Subcutaneous adipose tissue (tissue), 4 donors: Measurements from ENCODE around the gene FDX1. TPM values are rescaled to one million over a fixed set of nuclear protein-coding genes. Genes with fewer than 3 reads are reported as not detected.

ENCODE experiments used
- CTCF ChIP-seq: fragments of 450-650 bp; IDR thresholded peaks from one replicate; pipeline ENCODE4 v1.5.1; 2016; ENCODE audit warnings: low read depth, mild to moderate bottlenecking, control low read depth, antibody characterized with exemption, moderate library complexity
- total RNA-seq, 4 donors: library from RNA; depleted of rRNA; stranded (reverse); fragments of >200 nt; gene quantifications; one replicate each; pipeline ENCODE4 v1.1.0, GENCODE V29; 2016

Gene FDX1
- total RNA-seq, 4 donors from 2014 or later: 14.3 to 42.8 (median 17.2) TPM

DNA sequence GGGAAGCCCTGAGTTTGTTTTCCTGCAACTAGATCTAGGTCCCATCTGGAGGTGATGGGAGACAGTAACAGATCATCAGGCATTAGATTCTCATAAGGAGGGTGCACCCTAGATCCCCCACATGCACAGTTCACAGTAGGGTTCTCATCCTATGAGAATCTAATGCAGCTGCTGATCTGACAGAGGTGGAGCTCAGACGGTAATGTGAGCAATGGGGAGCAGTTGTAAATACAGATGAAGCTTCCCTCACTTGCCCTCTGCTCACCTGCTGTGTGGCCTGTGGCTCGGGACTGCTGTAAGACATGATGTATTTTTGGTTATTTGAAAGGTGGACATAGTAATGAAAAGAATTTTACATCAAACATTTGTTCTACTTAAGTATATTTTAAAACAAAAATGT lies 20.5 kb downstream of the FDX1 start:
- no peak for TF ChIP-seq CTCF

DNA sequence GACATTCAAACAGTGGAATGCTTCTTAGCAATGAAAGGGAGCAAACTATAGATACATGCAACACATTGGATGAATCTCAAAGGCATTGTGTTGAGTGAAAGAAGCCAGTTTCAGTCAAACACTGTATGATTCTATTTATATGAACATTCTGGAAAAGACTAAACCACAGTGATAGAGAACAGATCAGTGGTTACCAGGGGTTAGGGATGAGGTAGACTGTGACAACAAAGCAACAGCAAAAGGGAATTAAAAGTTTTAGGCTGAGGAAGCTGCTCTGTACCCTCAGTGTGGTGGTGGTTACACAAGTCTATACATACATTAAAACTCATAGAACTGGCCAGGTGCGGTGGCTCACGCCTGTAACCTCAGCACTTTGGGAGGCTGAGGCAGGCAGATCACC lies 23.0 kb downstream of the FDX1 start:
- TF ChIP-seq CTCF: no peak

- TF ChIP-seq CTCF: no peak
Measured at GRCh38 chr11:110453684-110454354, 24.1 kb downstream of the FDX1 start.

DNA sequence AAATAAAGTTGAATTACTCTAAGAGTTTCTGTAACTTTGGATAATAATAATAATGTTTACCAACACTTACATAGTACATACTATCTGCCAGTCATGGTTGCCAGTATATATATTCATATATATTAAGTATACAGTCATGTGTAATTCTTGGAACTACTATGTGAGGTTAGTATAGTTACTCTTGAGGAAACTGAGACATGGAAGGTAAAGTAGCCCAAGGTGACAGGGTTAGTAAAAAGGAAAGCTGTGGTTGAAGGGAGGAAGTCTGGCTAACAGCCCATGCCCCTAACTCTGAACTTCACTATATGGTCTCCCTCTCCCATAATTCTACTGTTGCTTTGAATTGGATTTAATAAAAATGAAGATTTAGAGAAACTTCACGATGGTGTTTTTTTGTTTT lies 24.9 kb downstream of the FDX1 start:
- TF ChIP-seq CTCF: no peak

DNA sequence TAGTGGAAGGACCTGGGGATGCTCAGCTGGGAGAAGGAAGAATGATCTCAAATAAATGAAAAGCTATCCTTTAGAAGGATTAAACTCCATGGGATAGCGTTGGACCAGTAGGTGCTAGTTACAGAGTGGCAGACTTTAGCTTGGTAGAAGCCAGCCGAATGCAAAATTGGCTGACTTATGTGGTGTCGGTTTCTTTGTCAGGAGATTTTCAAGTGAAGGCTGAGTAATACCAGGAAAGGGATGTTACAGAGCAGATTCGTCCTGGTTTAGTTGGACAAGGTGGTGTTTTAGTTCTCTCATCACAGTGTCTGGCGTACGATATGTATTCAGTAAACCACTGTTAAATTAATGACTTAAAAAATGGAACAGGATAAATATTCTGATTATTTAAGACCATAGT lies 26.0 kb downstream of the FDX1 start:
- no peak for TF ChIP-seq CTCF

- TF ChIP-seq CTCF: no peak
Measured at GRCh38 chr11:110463153-110463552, 33.4 kb downstream of the FDX1 start.

DNA sequence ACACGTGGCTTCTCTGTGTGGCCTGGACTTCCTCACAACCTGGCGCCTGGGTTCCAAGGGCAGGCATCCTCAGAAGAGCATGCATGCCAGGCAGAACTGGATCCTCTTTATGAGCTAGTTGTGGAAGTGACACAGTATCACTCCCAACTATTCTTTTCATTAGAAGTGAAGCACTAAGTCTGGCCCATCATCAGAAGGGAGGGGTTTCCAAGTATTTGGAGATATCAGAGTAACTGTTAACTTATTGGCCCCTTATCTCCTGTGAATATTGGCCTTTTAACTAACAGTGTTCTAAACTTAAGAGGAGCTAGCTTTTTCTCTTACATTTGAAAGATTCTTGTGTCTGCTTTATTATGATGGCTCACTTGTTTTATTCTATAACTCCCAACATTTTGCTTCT lies 35.5 kb downstream of the FDX1 start:
- no peak for TF ChIP-seq CTCF
